ENCODE measurements around the gene BABAM2. TPM values are rescaled to one million over a fixed set of nuclear protein-coding genes. Genes with fewer than 3 reads are reported as not detected.

The BABAM2 gene
- total RNA-seq, 4 donors from 2014 or later = 24.3 to 46.1 (median 44.5) TPM

DNA sequence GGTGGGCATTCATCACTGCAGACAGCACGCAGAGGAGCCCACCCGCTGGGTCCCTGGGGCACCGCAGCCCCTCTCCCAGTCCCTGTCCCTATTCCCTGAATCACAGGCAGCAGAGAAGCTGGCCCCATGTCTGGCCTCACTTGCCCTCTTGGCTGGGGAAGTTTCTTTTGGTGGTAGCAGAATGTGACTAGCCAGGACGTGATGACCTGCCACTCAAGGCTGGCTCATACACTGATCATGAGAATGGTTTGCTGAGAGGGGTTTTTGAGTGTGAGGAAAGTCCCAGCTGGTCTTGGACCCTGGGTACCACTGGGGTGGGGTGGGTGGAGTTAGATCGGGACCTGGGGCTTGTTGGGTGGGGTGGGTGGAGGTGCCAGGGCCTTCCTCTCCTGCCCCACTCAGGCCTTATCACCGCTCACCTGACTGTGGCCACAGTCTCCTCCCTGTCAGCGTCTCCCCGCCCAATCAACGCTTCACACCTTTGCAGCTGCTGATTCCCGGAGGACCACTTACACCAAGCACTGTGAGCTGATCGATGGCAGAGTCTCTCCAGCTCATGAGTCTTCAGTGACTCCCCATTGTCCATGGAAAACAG is 473.3 kb downstream of the BABAM2 start:
- H3K27me3 ChIP-seq = no peaks in the 10 kb centered on the region
- DNase-seq (ENCODE audit: low spot score in 2 of 2) = no peak
- TF ChIP-seq, protein P1, sequence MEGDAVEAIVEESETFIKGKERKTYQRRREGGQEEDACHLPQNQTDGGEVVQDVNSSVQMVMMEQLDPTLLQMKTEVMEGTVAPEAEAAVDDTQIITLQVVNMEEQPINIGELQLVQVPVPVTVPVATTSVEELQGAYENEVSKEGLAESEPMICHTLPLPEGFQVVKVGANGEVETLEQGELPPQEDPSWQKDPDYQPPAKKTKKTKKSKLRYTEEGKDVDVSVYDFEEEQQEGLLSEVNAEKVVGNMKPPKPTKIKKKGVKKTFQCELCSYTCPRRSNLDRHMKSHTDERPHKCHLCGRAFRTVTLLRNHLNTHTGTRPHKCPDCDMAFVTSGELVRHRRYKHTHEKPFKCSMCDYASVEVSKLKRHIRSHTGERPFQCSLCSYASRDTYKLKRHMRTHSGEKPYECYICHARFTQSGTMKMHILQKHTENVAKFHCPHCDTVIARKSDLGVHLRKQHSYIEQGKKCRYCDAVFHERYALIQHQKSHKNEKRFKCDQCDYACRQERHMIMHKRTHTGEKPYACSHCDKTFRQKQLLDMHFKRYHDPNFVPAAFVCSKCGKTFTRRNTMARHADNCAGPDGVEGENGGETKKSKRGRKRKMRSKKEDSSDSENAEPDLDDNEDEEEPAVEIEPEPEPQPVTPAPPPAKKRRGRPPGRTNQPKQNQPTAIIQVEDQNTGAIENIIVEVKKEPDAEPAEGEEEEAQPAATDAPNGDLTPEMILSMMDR (IDR thresholded peaks at IDR 0.05) = no peak
- TF ChIP-seq POLR2A (IDR thresholded peaks at IDR 0.05) = no peak
- TF ChIP-seq EP300 (IDR thresholded peaks at IDR 0.05) = no peak
- no peak overlapping the region for H3K4me3 ChIP-seq
- no peaks in the 10 kb centered on the region for H3K36me3 ChIP-seq
- no peak overlapping the region for H3K27ac ChIP-seq
- 94 to 96% methylated on average over 11 of the region's 11 CpGs for WGBS, 2 donors
- no peaks in the 10 kb centered on the region for H3K9me3 ChIP-seq
- peaks cover 0 to 15% (median 5%) of the 10 kb centered on the region in 4 donors for H3K4me1 ChIP-seq

DNA sequence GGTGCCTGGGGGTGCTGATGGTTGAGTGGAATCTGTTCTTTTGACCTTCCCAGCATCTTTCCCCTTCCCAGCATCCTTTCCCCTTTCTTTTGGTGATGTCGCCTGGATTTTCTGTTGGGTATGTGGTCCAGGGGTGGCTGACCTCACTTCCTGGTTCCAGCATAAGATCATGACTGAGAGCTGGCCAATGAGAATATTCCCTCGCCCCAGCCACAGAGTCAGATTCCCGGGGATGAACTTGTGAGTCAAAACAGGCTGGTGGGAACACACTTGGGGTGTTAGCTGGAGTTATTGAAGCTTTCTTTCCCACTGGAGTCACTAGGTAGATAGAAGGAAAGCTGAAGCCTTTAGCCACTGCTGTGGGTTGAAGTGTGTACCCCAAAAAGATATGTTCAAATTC is 474.1 kb downstream of the BABAM2 start:
- DNase-seq (ENCODE audit: low spot score in 2 of 2) = no peak

DNA sequence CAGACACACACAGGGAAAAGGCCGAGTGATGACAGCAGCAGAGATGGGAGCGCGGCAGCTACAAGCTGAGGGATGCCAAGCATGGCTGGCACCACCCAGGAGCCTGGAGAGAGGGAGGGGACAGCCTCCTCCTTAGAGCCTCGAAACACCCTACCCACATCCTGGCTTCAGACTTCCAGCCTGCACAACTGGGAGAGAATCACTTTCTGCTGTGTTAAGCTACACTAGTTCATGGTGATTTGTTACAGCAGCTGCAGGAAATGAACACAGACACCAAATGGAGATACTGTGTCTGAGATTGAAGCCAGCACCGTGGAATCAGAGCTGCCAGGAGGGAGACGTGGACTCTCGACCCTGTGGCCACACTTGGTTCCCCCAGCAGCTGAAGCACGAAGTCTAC is 474.6 kb downstream of the BABAM2 start:
- no peaks in the 10 kb centered on the region for H3K36me3 ChIP-seq
- no peak for DNase-seq (ENCODE audit: low spot score in 2 of 2)
- 81 to 83% methylated on average over 8 of the region's 8 CpGs for WGBS, 2 donors
- no peak overlapping the region for H3K27ac ChIP-seq
- TF ChIP-seq, protein P1 (IDR thresholded peaks at IDR 0.05) = no peak
- TF ChIP-seq POLR2A (IDR thresholded peaks at IDR 0.05) (no peak), EP300 (IDR thresholded peaks at IDR 0.05) (no peak)
- no peaks in the 10 kb centered on the region for H3K27me3 ChIP-seq
- no peak overlapping the region for H3K4me3 ChIP-seq
- peaks cover 0 to 15% (median 5%) of the 10 kb centered on the region in 4 donors for H3K4me1 ChIP-seq
- H3K9me3 ChIP-seq = no peaks in the 10 kb centered on the region

More for the DNA sequence above, 474.1 kb downstream of the BABAM2 start:
- 83 to 87% methylated on average over 3 of the region's 3 CpGs for whole genome bisulfite sequencing, 2 donors
- Histone ChIP-seq H3K4me3 (no peak overlapping the region), H3K9me3 (no peaks in the 10 kb centered on the region), H3K27me3 (no peaks in the 10 kb centered on the region), H3K27ac (no peak overlapping the region), H3K4me1 (peaks cover 0 to 15% (median 5%) of the 10 kb centered on the region in 4 donors), H3K36me3 (no peaks in the 10 kb centered on the region)
- TF ChIP-seq POLR2A (IDR thresholded peaks at IDR 0.05) (no peak), EP300 (IDR thresholded peaks at IDR 0.05) (no peak)
- TF ChIP-seq, protein P1 (IDR thresholded peaks at IDR 0.05) = no peak

DNA sequence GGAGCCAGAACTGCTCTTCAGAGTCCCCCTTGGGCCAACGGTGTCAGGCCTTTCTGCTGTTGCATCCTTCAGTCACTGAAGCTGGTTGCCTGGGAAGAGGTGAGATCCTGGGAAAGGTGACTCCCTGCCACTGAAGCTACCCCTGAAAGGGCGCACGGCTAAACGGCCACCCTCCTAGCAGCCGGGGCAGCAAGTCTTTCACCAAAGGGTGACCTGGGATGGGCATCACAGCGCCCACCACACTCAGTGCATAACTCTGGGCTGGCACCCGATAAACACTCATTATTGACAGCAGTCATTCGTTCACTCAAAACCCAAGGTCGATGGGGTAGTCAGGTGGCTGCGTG is 475.6 kb downstream of the BABAM2 start:
- 82 to 90% methylated on average over 10 of the region's 10 CpGs for WGBS, 2 donors
- TF ChIP-seq, protein P1 (IDR thresholded peaks at IDR 0.05) = no peak
- TF ChIP-seq POLR2A (IDR thresholded peaks at IDR 0.05) (no peak), EP300 (IDR thresholded peaks at IDR 0.05) (no peak)
- Histone ChIP-seq H3K4me3 (no peak overlapping the region), H3K9me3 (no peaks in the 10 kb centered on the region), H3K27me3 (no peaks in the 10 kb centered on the region), H3K36me3 (no peaks in the 10 kb centered on the region), H3K4me1 (peaks cover 0 to 15% (median 3%) of the 10 kb centered on the region in 4 donors), H3K27ac (peak overlapping the region in 1 of 4 donors; percentile 40)
- no peak for DNase-seq (ENCODE audit: low spot score in 2 of 2)

DNA sequence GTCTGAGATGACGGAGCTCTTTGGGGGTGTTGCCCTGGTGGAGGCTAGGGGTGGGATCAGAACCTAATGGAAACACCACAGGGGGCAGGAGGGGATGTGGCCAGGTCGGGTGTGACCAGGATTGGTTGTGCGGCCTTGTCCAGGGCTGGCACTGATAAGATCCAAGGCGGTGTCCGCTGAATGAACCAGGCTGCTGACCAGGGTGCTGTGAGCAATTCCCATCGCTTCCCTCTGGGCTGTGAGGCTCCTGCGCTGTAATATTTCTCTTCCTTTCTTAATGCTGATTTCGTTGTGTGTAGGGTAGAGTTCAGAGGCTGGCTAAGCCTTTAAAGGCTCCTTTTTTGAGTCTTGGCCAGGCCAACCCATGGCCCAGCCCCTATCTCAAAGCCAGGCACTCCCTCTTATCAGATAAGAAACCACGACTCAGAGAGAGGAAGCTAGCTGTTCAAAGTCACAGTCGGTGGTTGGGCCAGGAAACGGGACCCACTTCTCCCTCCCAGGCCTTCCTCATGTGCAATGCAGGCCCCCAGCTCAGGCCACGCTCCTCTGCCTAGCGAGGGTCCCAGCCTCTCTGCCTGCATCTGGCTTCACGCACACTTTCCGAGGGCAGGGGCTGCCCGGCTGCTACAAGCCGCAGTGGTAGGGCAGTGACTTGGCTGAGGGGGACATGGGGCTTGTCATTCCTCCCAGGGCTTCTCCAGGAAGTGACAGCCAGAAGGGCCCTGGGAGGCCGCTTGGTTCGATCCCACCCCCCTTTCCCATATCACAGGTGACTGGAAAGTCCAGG is 476.2 kb downstream of the BABAM2 start:
- Histone ChIP-seq H3K4me3 (no peak overlapping the region), H3K27me3 (no peaks in the 10 kb centered on the region), H3K27ac (peak overlapping the region in 1 of 4 donors; percentile 55), H3K36me3 (no peaks in the 10 kb centered on the region), H3K4me1 (peaks cover 0 to 15% (median 3%) of the 10 kb centered on the region in 4 donors), H3K9me3 (no peaks in the 10 kb centered on the region)
- TF ChIP-seq EP300 (IDR thresholded peaks at IDR 0.05) (no peak), POLR2A (IDR thresholded peaks at IDR 0.05) (no peak)
- TF ChIP-seq, protein P1 (IDR thresholded peaks at IDR 0.05) = no peak
- DNase-seq (ENCODE audit: low spot score in 2 of 2) = no peak
- 68 to 72% methylated on average over 15 to 19 of the region's 19 CpGs for WGBS, 2 donors
